22Rv1 (cell line): ENCODE results near the gene ZNF92.

Experiments used
- H3K27ac ChIP-seq: fragments of 450-650 bp; 2 replicates; pipeline ENCODE4 v1.5.1; 2017
- ZFX ChIP-seq: fragments of 450-650 bp; IDR thresholded peaks from 2 replicates; pipeline ENCODE4 v1.6.1; 2017; ENCODE audit warnings: antibody characterized with exemption, borderline replicate concordance
- TF ChIP-seq, protein P1 (sequence below): fragments of 450-650 bp; IDR thresholded peaks from 2 replicates; pipeline ENCODE4 v1.5.1; 2017; ENCODE audit warnings: mild to moderate bottlenecking

Gene ZNF92

DNA sequence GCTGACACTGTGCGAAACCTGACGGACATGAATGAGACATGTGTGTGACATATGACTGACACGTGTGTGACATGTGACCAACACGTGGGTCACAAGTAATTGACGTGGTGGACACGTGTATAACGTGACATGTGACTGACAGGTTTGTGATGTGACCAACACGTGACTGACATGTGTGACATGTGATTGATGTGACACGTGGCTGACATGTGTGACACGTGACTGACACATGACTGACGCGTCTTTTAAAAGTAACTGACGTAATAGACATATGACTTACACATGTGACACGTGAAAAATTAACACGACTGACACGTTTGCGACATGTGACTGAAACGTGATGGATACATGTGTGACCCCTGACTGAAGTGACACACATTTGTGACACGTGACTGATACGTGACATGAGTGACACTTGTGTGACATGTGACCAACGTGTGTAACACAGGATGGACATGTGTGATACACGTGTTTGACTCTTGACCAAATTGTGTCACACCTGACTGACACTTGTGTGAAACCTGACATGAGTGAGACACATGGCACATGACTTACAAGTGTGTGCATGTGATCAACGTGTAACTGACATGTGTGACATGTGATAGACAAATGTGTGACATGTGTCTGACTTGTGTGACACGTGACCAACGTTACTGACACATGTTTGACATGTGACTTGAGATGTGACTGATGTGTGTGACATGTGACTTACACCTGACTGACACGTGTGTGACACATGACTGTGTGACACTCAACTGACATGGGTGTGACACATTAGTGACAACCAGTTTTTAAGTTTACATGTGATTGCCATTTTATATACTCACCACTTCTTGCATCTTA lies 56.9 kb downstream of the ZNF92 start:
- no peak overlapping the region for H3K27ac ChIP-seq
- TF ChIP-seq, protein P1, sequence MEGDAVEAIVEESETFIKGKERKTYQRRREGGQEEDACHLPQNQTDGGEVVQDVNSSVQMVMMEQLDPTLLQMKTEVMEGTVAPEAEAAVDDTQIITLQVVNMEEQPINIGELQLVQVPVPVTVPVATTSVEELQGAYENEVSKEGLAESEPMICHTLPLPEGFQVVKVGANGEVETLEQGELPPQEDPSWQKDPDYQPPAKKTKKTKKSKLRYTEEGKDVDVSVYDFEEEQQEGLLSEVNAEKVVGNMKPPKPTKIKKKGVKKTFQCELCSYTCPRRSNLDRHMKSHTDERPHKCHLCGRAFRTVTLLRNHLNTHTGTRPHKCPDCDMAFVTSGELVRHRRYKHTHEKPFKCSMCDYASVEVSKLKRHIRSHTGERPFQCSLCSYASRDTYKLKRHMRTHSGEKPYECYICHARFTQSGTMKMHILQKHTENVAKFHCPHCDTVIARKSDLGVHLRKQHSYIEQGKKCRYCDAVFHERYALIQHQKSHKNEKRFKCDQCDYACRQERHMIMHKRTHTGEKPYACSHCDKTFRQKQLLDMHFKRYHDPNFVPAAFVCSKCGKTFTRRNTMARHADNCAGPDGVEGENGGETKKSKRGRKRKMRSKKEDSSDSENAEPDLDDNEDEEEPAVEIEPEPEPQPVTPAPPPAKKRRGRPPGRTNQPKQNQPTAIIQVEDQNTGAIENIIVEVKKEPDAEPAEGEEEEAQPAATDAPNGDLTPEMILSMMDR = no peak
- TF ChIP-seq ZFX = no peak

GRCh38 chr7:65434307-65434706 lies 60.7 kb downstream of the ZNF92 start:
- no peak for TF ChIP-seq ZFX
- TF ChIP-seq, protein P1 = no peak
- no peak overlapping the region for H3K27ac ChIP-seq

DNA sequence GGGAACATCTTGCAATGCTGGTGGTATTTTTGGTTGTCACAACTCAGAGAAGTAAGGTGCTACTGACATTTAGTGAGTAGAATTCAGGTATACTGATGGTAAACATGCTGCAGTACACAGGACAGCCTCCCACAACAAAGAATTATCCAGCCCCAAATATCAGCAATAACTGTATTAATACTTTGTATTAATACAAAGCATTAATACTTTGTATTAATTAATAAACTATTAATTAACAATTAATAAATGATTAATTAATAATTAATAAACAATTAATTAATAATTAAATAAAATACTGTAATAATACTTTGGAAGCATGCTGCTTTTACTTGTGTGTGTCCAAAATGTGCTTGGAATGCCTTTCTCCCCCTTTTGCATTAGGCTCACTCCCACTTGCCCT lies 62.5 kb downstream of the ZNF92 start:
- no peak overlapping the region for H3K27ac ChIP-seq
- TF ChIP-seq, protein P1 = no peak
- TF ChIP-seq ZFX = no peak

DNA sequence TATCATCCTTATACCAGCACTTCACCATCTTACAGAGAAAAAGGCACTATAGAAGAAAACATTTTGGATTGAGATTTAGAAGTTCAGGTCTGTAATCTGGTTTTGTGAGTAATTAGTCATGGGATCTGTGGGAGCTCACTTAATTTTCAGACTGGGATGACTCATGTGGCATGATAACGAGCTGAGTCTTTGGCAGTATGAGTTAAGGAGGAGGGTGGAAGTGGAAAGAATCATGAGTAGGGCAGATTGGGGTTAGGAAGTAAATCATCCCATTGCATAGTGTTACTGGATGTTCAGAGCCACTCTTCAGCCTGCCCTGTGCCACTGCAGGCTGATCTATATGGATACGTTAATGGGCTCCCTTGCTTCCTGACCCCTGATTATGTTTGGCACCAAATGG lies 64.9 kb downstream of the ZNF92 start:
- TF ChIP-seq, protein P1 = no peak
- TF ChIP-seq ZFX = no peak
- H3K27ac ChIP-seq = no peak overlapping the region

DNA sequence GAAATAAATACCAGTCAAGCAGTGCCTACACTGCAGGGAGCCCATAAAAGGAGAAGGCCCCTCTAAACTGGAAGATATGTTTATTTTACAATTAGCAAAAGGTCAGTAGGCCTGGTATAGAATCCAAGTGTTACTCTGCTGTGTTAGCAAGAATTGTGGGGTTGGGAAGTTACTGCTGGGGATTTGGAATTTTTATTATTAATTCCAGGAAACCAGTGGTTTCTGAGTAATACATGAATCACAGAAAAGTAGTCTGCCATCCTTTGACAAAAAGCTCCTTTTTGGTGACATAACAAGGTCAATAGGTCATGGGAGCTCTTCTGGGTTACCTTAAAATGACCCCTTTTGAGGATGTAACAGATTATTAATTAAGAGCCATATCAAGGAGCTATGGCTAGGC lies 67.4 kb downstream of the ZNF92 start:
- no peak overlapping the region for H3K27ac ChIP-seq
- no peak for TF ChIP-seq ZFX
- TF ChIP-seq, protein P1 = no peak

- TF ChIP-seq, protein P1 = no peak
- TF ChIP-seq ZFX = no peak
- H3K27ac ChIP-seq = no peak overlapping the region
Measured at GRCh38 chr7:65444205-65444842, 70.7 kb downstream of the ZNF92 start.
